Thyroid gland (tissue), 4 donors: ENCODE results near the gene CDK19.

Experiments
- POLR2A ChIP-seq, 2 donors: fragments of 450-650 bp; IDR thresholded peaks; one replicate each; pipeline ENCODE4 v1.6.1; 2017; ENCODE audit warnings: antibody characterized with exemption in 2 of 2, mild to moderate bottlenecking in 2 of 2, moderate library complexity in 1 of 2
- TF ChIP-seq, protein P1 (sequence below), 6 experiments: fragments of 200-600 bp in 3 of 6; fragments of 450-650 bp in 3 of 6; sonication (generic) in 3 of 6; IDR thresholded peaks; one replicate each; pipeline ENCODE4 v1.5.1; 2016 to 2019; ENCODE audit warnings: antibody characterized with exemption in 6 of 6, mild to moderate bottlenecking in 2 of 6, inconsistent platforms in 1 of 6, moderate library complexity in 1 of 6

DNA sequence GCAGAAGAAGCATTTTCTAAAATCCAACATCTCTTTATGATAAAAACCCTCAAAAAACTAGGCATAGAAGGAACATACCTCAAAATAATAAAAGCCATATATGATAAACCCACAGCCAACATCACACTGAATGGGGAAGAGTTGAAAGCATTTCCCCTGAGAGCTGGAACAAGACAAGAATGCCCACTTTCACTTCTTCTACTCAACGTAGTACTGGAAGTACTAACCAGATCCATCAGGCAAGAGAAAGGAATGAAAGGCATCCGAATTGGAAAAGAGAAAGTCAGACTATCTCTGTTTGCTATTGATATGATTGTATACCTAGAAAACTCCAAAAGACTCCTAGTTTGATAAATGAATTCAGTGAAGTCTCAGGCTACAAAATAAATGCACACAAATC, 7.9 kb upstream of the CDK19 start:
- TF ChIP-seq POLR2A (IDR thresholded peaks at IDR 0.05): no peak
- TF ChIP-seq, protein P1, sequence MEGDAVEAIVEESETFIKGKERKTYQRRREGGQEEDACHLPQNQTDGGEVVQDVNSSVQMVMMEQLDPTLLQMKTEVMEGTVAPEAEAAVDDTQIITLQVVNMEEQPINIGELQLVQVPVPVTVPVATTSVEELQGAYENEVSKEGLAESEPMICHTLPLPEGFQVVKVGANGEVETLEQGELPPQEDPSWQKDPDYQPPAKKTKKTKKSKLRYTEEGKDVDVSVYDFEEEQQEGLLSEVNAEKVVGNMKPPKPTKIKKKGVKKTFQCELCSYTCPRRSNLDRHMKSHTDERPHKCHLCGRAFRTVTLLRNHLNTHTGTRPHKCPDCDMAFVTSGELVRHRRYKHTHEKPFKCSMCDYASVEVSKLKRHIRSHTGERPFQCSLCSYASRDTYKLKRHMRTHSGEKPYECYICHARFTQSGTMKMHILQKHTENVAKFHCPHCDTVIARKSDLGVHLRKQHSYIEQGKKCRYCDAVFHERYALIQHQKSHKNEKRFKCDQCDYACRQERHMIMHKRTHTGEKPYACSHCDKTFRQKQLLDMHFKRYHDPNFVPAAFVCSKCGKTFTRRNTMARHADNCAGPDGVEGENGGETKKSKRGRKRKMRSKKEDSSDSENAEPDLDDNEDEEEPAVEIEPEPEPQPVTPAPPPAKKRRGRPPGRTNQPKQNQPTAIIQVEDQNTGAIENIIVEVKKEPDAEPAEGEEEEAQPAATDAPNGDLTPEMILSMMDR (IDR thresholded peaks at IDR 0.05): no peak
